Lung (tissue), 12 donors: ENCODE results near the gene STARD7. TPM values are rescaled to one million over a fixed set of nuclear protein-coding genes. Genes with fewer than 3 reads are reported as not detected.

Experiments
- ATAC-seq: fragments of 200-7000 bp; cut with Tn5 transposase; one replicate; pipeline ENCODE4 v1.9.1; 2020; ENCODE audit warnings: moderate number of reproducible peaks; ENCODE audit not compliant: insufficient read depth, low FRiP score
- DNase-seq, 3 donors: peaks; one replicate each; pipeline ENCODE4 v3.0.0-alpha.2; 2013 to 2017
- H3K27ac ChIP-seq, 2 donors: one replicate each; pipeline ENCODE4 v1.5.1; 2013; ENCODE audit warnings: mild to moderate bottlenecking in 2 of 2, moderate library complexity in 2 of 2, control low read depth in 1 of 2, inconsistent platforms in 1 of 2, low read depth in 1 of 2, low read length in 1 of 2
- H3K27me3 ChIP-seq, 3 donors: one replicate each; pipeline ENCODE4 v1.5.1; 2013; ENCODE audit warnings: low read length in 2 of 3; ENCODE audit not compliant: control insufficient read depth in 3 of 3, insufficient read depth in 3 of 3
- H3K36me3 ChIP-seq, 4 donors: one replicate each; pipeline ENCODE4 v1.5.1; 2013; ENCODE audit warnings: low read length in 4 of 4, mild to moderate bottlenecking in 1 of 4, moderate library complexity in 1 of 4; ENCODE audit not compliant: control insufficient read depth in 4 of 4, insufficient read depth in 4 of 4
- H3K4me1 ChIP-seq, 5 donors: one replicate each; pipeline ENCODE4 v1.5.1; 2013; ENCODE audit warnings: low read length in 5 of 5, mild to moderate bottlenecking in 2 of 5, moderate library complexity in 1 of 5; ENCODE audit not compliant: control insufficient read depth in 5 of 5, insufficient read depth in 5 of 5
- H3K4me3 ChIP-seq: one replicate; pipeline ENCODE4 v1.5.1; 2013; ENCODE audit warnings: mild to moderate bottlenecking, control low read depth, moderate library complexity
- H3K9ac ChIP-seq, 2 donors: one replicate each; pipeline ENCODE4 v1.5.1; 2013; ENCODE audit warnings: low read length in 2 of 2, control low read depth in 1 of 2; ENCODE audit not compliant: insufficient read depth in 1 of 2
- H3K9me3 ChIP-seq, 4 donors: one replicate each; pipeline ENCODE4 v1.5.1; 2013; ENCODE audit warnings: low read length in 3 of 4, mild to moderate bottlenecking in 1 of 4, moderate library complexity in 1 of 4; ENCODE audit not compliant: control insufficient read depth in 4 of 4, insufficient read depth in 3 of 4
- CTCF ChIP-seq: IDR thresholded peaks from 2 replicates; pipeline ENCODE4 v1.5.1; 2012; ENCODE audit warnings: mild to moderate bottlenecking; ENCODE audit errors: control extremely low read depth, extremely low read depth
- WGBS, 2 donors: extraction: QIAGEN DNeasy Blood & Tissue Kit; methylation state at CpG; one replicate each; pipeline ENCODE4 v1.1.7; 2013; 5-methylcytosine and 5-hydroxymethylcytosine counted together
- polyA plus RNA-seq, 2 donors: library from polyadenylated mRNA; stranded (reverse); fragments of 200-250 nt; gene quantifications; one replicate each; pipeline ENCODE4 v1.2.1, GENCODE V29; 2013
- total RNA-seq, 2 donors: library from RNA; depleted of rRNA in 1 of 2; stranded (reverse); fragments of >200 nt in 1 of 2; gene quantifications; one replicate each; pipeline ENCODE4 v1.2.1, GENCODE V29; 2014 to 2021
- donor health status: control.
- donor health status: control.
- donor health status: Bipolar disorder and iron deficiency.
- donor health status: healthy.
- donor health status: DM: yes; HTN: yes; CAD: no.

STARD7 gene
- total and polyA plus RNA-seq, 4 donors = 52.2 to 141 (median 92.9) TPM

GRCh38 chr2:96238266-96238665 is 29.6 kb upstream of the STARD7 start:
- Histone ChIP-seq H3K9me3 (no peaks in the 10 kb centered on the region), H3K27ac (no peak overlapping the region), H3K4me1 (peaks cover 0 to 7% (median 0%) of the 10 kb centered on the region in 5 donors), H3K9ac (no peak overlapping the region), H3K36me3 (peaks cover 0 to 9% (median 0%) of the 10 kb centered on the region in 4 donors), H3K4me3 (no peak overlapping the region), H3K27me3 (no peaks in the 10 kb centered on the region)
- 96% methylated on average over 3 of the region's 3 CpGs for WGBS, 2 donors
- ATAC-seq (no peak), DNase-seq (no peak)
- TF ChIP-seq CTCF = no peak

GRCh38 chr2:96236882-96237281 is 28.3 kb upstream of the STARD7 start:
- TF ChIP-seq CTCF = no peak
- no peaks in the 10 kb centered on the region for H3K27me3 ChIP-seq
- no peak overlapping the region for H3K9ac ChIP-seq
- no peak for DNase-seq
- peaks cover 0 to 9% (median 0%) of the 10 kb centered on the region in 4 donors for H3K36me3 ChIP-seq
- peaks cover 0 to 5% (median 0%) of the 10 kb centered on the region in 5 donors for H3K4me1 ChIP-seq
- H3K27ac ChIP-seq = no peak overlapping the region
- WGBS, 2 donors = 95 to 100% methylated on average over 1 of the region's 1 CpG
- no peak for ATAC-seq
- no peak overlapping the region for H3K4me3 ChIP-seq
- no peaks in the 10 kb centered on the region for H3K9me3 ChIP-seq

- H3K27me3 ChIP-seq = no peaks in the 10 kb centered on the region
- no peaks in the 10 kb centered on the region for H3K9me3 ChIP-seq
- no peak for DNase-seq
- peaks cover 0 to 4% (median 0%) of the 10 kb centered on the region in 5 donors for H3K4me1 ChIP-seq
- H3K36me3 ChIP-seq = no peaks in the 10 kb centered on the region
- no peak overlapping the region for H3K27ac ChIP-seq
- 71 to 81% methylated on average over 4 of the region's 4 CpGs for WGBS, 2 donors
- H3K9ac ChIP-seq = no peak overlapping the region
- TF ChIP-seq CTCF = no peak
- ATAC-seq = no peak
- no peak overlapping the region for H3K4me3 ChIP-seq
Measured at GRCh38 chr2:96233880-96234316, 25.3 kb upstream of the STARD7 start.

- Histone ChIP-seq H3K27ac (no peak overlapping the region), H3K4me1 (peaks cover 0 to 4% (median 0%) of the 10 kb centered on the region in 5 donors), H3K36me3 (no peaks in the 10 kb centered on the region), H3K9me3 (no peaks in the 10 kb centered on the region), H3K9ac (no peak overlapping the region), H3K4me3 (no peak overlapping the region), H3K27me3 (no peaks in the 10 kb centered on the region)
- no peak for TF ChIP-seq CTCF
- 72 to 85% methylated on average over 6 of the region's 6 CpGs for WGBS, 2 donors
- ATAC-seq = no peak
- no peak for DNase-seq
Measured at GRCh38 chr2:96233436-96233835, 24.8 kb upstream of the STARD7 start.
